ENCODE measurements around the gene TP53BP2. TPM values are rescaled to one million over a fixed set of nuclear protein-coding genes. Genes with fewer than 3 reads are reported as not detected.
"Not testable (repeated sequence)": the region's sequence is repeated elsewhere in the genome, so short reads cannot be mapped to it uniquely, and the experiment has no call there.

Gene TP53BP2
- total RNA-seq, 1 donor from 2014 or later: 52.9 TPM

DNA sequence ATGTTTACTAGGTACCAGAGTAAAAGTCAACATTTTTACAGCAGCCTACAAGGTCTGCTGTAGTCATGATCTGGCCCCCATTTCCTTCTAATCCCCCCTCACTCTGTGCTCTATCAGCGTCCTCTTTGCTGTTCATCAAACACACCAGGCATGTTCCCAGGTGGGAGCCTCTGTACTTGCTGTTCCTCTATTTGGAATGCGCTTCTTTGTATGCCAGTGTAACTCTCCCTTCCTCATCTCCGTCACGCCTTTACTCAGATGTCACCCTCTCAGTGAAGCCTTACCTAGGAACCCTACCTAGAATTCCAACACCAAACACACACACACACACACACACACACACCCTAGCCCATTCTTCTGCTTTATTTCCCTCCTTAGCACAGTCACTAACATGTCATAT, 21.0 kb downstream of the TP53BP2 start:
- Mint-ChIP-seq H3K27me3 (no peaks in the 10 kb centered on the region), H3K27ac (no peak overlapping the region), H3K4me1 (peaks cover 55% of the 10 kb centered on the region), H3K9me3 (peaks cover 3% of the 10 kb centered on the region), H3K4me3 (no peak overlapping the region), H3K36me3 (ENCODE audit: low read depth) (peaks cover 23% of the 10 kb centered on the region)
- ATAC-seq (ENCODE audit: low read depth): no peak
- TF ChIP-seq, protein P1, sequence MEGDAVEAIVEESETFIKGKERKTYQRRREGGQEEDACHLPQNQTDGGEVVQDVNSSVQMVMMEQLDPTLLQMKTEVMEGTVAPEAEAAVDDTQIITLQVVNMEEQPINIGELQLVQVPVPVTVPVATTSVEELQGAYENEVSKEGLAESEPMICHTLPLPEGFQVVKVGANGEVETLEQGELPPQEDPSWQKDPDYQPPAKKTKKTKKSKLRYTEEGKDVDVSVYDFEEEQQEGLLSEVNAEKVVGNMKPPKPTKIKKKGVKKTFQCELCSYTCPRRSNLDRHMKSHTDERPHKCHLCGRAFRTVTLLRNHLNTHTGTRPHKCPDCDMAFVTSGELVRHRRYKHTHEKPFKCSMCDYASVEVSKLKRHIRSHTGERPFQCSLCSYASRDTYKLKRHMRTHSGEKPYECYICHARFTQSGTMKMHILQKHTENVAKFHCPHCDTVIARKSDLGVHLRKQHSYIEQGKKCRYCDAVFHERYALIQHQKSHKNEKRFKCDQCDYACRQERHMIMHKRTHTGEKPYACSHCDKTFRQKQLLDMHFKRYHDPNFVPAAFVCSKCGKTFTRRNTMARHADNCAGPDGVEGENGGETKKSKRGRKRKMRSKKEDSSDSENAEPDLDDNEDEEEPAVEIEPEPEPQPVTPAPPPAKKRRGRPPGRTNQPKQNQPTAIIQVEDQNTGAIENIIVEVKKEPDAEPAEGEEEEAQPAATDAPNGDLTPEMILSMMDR (IDR thresholded peaks at IDR 0.05): no peak
- POLR2A ChIA-PET: interaction anchor here (0.8 to 2.4 kb wide), 2 partner anchors 21 to 488 kb away, joined by 3 to 7 read pairs; partner anchors contain the start of gene TP53BP2
- CTCF ChIA-PET: interaction anchor here (1.0 to 1.4 kb wide), 3 partner anchors 13 to 75 kb away, joined by 3 to 7 read pairs (median 4); partner anchors contain the start of gene TP53BP2
- DNase-seq: no peak
- intact Hi-C loops (cut with micrococcal nuclease): no loop called here

DNA sequence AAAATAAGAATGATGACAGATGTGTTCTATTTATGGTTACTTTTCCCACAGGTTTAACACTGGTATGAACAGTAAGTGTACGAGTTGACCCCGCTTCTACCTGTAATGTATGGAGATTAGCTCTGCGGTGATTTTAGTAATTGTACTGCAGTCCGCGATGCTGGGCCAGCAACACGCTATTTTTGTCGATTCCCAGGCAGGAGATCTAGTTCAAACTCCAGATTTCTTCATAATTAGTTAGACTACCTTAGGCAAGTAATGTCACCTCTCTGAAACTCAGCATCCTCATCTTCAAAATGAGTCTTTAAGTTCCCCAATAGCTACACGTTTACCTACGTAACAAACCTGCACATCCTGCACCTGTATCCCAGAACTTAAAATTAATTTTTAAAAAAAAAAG, 21.5 kb downstream of the TP53BP2 start:
- ATAC-seq (ENCODE audit: low read depth): no peak
- TF ChIP-seq, protein P1 (IDR thresholded peaks at IDR 0.05): no peak
- ChIA-PET CTCF (interaction anchor here (1.0 to 1.4 kb wide), 3 partner anchors 13 to 75 kb away, joined by 3 to 7 read pairs (median 4); partner anchors contain the start of gene TP53BP2), POLR2A (interaction anchor here (2.4 kb wide), 1 partner anchor 21 kb away, joined by 7 read pairs; the partner anchor contains the start of gene TP53BP2)
- intact Hi-C loops (cut with micrococcal nuclease): no loop called here
- peaks cover 27% of the 10 kb centered on the region for H3K36me3 Mint-ChIP-seq (ENCODE audit: low read depth)
- peaks cover 3% of the 10 kb centered on the region for H3K9me3 Mint-ChIP-seq
- DNase-seq: no peak
- H3K27me3 Mint-ChIP-seq: no peaks in the 10 kb centered on the region
- H3K4me3 Mint-ChIP-seq: no peak overlapping the region
- H3K4me1 Mint-ChIP-seq: peaks cover 53% of the 10 kb centered on the region
- no peak overlapping the region for H3K27ac Mint-ChIP-seq

DNA sequence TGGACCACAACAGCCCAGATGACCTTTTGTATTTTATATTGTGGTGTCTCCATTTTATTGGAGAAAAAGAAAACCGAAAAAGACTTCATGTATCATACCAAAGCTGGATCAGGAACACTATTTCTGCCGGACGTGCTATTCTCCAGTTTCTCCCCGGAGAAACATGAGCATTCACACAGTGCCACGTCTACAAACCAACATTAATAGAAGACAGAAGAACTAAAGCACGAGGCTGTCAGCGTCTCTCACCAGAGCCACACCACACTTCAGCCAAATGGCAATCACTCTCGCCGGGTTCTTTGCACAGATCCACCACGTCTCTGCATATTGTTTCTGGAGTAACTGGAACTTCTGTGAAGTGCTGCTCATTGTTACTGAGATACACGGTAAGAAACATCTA, 24.8 kb downstream of the TP53BP2 start:
- no peaks in the 10 kb centered on the region for H3K27me3 Mint-ChIP-seq
- H3K4me1 Mint-ChIP-seq: peaks cover 38% of the 10 kb centered on the region
- no peaks in the 10 kb centered on the region for H3K9me3 Mint-ChIP-seq
- DNase-seq (no peak), ATAC-seq (ENCODE audit: low read depth) (no peak)
- no peak overlapping the region for H3K4me3 Mint-ChIP-seq
- intact Hi-C loops (cut with micrococcal nuclease): no loop called here
- ChIA-PET POLR2A (no interaction called here), CTCF (interaction anchor here (1.3 kb wide), 1 partner anchor 9 kb away, joined by 3 read pairs; no protein-coding TSS in a partner anchor)
- peaks cover 34% of the 10 kb centered on the region for H3K36me3 Mint-ChIP-seq (ENCODE audit: low read depth)
- TF ChIP-seq, protein P1 (IDR thresholded peaks at IDR 0.05): no peak
- H3K27ac Mint-ChIP-seq: no peak overlapping the region

DNA sequence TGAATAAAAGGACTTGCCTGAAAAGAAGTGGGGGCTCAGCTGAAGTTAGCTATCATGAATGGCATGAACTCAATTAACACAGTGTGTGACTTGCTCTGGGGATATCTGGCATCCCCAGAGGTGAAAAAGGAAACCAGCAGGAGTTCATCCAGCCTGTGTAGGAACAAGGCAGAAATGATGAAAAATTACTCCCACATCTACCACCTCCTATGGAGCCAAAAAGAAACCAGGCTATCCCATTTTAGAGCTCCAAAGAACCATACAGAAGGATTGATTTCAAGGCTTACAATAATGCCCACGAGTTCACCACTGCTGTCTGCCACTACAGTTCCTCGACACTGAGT, 25.3 kb downstream of the TP53BP2 start:
- no peaks in the 10 kb centered on the region for H3K27me3 Mint-ChIP-seq
- no peak for ATAC-seq (ENCODE audit: low read depth)
- POLR2A ChIA-PET: no interaction called here

DNA sequence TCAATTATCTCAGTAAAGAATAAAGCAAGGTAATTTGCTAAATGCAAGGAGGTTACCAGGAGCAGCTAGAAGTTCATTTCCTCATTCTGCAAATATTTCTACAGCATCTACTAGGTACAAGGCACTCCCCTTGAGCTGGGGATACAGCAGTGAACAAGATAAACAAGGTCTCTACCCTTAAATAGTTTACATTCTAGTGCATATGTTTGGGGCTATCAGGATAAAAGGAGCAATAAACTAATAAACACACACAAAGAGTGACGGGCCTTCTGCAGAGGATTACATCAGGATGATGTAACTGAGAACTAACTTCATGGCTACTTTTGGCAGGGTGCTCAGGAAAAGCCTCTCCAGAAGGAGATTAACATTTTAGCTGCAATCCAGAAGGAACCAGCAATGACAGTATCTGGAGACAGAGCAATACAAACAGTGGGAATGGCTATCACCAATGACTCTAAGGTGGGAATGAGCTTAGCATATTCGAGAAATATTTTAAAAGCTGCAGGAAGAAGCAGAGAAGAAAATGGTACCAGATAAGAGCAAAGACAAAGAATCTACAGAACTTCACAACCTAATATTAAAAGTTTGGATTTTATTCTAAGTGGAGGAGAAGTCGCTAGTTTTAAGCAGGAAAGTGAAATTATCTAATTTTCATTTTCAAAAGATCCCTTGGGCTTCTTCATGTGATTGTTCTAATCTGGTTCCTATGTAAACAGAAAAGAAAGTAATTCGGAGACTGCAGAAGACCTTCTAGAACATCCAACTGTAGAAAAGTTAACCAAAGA, 25.8 kb downstream of the TP53BP2 start:
- POLR2A ChIA-PET: no interaction called here
- ATAC-seq (ENCODE audit: low read depth): no peak
- DNase-seq: no peak
- no peaks in the 10 kb centered on the region for H3K9me3 Mint-ChIP-seq
- peaks cover 27% of the 10 kb centered on the region for H3K4me1 Mint-ChIP-seq
- H3K4me3 Mint-ChIP-seq: no peak overlapping the region
- intact Hi-C loops (cut with micrococcal nuclease): no loop called here
- CTCF ChIA-PET: interaction anchor here (1.3 kb wide), 1 partner anchor 8 kb away, joined by 3 read pairs; no protein-coding TSS in a partner anchor
- peaks cover 41% of the 10 kb centered on the region for H3K36me3 Mint-ChIP-seq (ENCODE audit: low read depth)
- TF ChIP-seq, protein P1 (IDR thresholded peaks at IDR 0.05): no peak
- no peak overlapping the region for H3K27ac Mint-ChIP-seq
- H3K27me3 Mint-ChIP-seq: no peaks in the 10 kb centered on the region

More for the DNA sequence above, 25.3 kb downstream of the TP53BP2 start:
- no peaks in the 10 kb centered on the region for H3K9me3 Mint-ChIP-seq
- CTCF ChIA-PET: interaction anchor here (1.3 kb wide), 1 partner anchor 9 kb away, joined by 3 read pairs; no protein-coding TSS in a partner anchor
- H3K36me3 Mint-ChIP-seq (ENCODE audit: low read depth): peaks cover 37% of the 10 kb centered on the region
- intact Hi-C loops (cut with micrococcal nuclease): no loop called here
- TF ChIP-seq, protein P1 (IDR thresholded peaks at IDR 0.05): no peak
- H3K4me1 Mint-ChIP-seq: peaks cover 33% of the 10 kb centered on the region
- no peak overlapping the region for H3K27ac Mint-ChIP-seq
- DNase-seq: no peak
- no peak overlapping the region for H3K4me3 Mint-ChIP-seq

DNA sequence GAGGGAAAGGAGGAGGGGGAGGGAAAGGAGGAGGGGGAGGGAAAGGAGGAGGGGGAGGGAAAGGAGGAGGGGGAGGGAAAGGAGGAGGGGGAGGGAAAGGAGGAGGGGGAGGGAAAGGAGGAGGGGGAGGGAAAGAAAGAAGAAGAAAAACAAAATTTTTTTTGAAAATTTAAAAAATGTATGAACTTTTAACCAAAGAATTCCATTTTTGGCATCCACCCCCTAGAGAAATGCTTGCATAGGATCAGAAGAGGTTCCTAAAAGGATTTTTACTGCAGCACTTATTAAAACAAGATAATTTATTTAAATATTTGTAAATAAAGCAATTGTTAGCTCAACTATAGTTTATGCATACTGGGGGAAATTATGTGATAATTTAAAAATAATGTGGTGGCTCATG, 28.5 kb downstream of the TP53BP2 start:
- H3K27ac Mint-ChIP-seq; H3K4me3 Mint-ChIP-seq; ATAC-seq (ENCODE audit: low read depth); POLR2A ChIA-PET; H3K27me3 Mint-ChIP-seq; DNase-seq; intact Hi-C loops (cut with micrococcal nuclease); H3K9me3 Mint-ChIP-seq; CTCF ChIA-PET: not testable (repeated sequence)
- Mint-ChIP-seq H3K4me1 (peaks cover 13% of the 10 kb centered on the region), H3K36me3 (ENCODE audit: low read depth) (peaks cover 62% of the 10 kb centered on the region)
